22Rv1 (cell line): Measurements from ENCODE around the gene NREP.

Experiments used
- H3K27ac ChIP-seq: fragments of 450-650 bp; 2 replicates; pipeline ENCODE4 v1.5.1; 2017
- ZFX ChIP-seq: fragments of 450-650 bp; IDR thresholded peaks from 2 replicates; pipeline ENCODE4 v1.6.1; 2017; ENCODE audit warnings: antibody characterized with exemption, borderline replicate concordance
- TF ChIP-seq, protein P1 (sequence below): fragments of 450-650 bp; IDR thresholded peaks from 2 replicates; pipeline ENCODE4 v1.5.1; 2017; ENCODE audit warnings: mild to moderate bottlenecking

Gene NREP

GRCh38 chr5:111704452-111705085, 52.4 kb downstream of the NREP start:
- no peak overlapping the region for H3K27ac ChIP-seq
- TF ChIP-seq, protein P1, sequence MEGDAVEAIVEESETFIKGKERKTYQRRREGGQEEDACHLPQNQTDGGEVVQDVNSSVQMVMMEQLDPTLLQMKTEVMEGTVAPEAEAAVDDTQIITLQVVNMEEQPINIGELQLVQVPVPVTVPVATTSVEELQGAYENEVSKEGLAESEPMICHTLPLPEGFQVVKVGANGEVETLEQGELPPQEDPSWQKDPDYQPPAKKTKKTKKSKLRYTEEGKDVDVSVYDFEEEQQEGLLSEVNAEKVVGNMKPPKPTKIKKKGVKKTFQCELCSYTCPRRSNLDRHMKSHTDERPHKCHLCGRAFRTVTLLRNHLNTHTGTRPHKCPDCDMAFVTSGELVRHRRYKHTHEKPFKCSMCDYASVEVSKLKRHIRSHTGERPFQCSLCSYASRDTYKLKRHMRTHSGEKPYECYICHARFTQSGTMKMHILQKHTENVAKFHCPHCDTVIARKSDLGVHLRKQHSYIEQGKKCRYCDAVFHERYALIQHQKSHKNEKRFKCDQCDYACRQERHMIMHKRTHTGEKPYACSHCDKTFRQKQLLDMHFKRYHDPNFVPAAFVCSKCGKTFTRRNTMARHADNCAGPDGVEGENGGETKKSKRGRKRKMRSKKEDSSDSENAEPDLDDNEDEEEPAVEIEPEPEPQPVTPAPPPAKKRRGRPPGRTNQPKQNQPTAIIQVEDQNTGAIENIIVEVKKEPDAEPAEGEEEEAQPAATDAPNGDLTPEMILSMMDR: no peak
- TF ChIP-seq ZFX: no peak

DNA sequence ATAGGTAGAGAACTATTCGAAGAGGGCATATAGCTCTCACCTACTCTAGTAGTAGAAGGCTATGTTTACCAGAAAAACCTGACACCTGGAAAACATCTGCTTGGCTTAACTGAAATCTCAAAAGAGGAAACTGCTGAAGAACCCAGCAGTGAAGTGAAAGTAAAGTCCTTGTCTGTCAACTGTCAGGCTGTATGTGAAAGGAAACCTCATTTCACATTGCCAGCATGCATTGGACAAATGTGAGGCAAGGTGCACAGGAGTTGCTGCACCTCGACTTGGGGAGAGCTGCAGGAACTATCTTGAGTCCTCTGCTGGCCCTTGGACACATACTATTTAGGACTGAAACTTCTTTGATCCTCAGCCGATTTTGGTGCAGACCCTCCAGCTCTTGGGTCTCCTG, 53.3 kb downstream of the NREP start:
- no peak overlapping the region for H3K27ac ChIP-seq

GRCh38 chr5:111699976-111700375, 57.0 kb downstream of the NREP start:
- no peak overlapping the region for H3K27ac ChIP-seq
- TF ChIP-seq, protein P1: no peak
- no peak for TF ChIP-seq ZFX

More for the DNA sequence above, 53.3 kb downstream of the NREP start:
- TF ChIP-seq, protein P1: no peak
- TF ChIP-seq ZFX: no peak

DNA sequence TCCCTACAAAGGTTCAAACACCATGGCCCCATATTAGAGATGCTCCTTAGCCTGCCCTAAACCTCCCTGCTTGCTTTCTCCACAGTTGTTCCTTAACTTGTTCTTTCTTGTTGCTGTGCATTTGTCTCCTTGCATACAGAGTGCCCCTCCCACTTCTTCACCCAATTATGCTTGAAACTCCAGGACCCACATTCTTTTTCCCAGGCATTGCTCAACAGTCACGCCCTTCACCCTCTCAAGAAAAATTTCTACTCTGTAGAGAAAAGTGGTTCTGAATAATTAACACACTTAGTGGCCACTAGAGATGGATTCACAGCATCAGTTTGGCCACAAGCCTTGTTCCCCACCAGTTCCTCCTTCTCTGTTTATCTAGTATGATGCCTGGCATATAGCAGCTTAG, 57.7 kb downstream of the NREP start:
- no peak overlapping the region for H3K27ac ChIP-seq
- no peak for TF ChIP-seq ZFX
- TF ChIP-seq, protein P1: no peak

DNA sequence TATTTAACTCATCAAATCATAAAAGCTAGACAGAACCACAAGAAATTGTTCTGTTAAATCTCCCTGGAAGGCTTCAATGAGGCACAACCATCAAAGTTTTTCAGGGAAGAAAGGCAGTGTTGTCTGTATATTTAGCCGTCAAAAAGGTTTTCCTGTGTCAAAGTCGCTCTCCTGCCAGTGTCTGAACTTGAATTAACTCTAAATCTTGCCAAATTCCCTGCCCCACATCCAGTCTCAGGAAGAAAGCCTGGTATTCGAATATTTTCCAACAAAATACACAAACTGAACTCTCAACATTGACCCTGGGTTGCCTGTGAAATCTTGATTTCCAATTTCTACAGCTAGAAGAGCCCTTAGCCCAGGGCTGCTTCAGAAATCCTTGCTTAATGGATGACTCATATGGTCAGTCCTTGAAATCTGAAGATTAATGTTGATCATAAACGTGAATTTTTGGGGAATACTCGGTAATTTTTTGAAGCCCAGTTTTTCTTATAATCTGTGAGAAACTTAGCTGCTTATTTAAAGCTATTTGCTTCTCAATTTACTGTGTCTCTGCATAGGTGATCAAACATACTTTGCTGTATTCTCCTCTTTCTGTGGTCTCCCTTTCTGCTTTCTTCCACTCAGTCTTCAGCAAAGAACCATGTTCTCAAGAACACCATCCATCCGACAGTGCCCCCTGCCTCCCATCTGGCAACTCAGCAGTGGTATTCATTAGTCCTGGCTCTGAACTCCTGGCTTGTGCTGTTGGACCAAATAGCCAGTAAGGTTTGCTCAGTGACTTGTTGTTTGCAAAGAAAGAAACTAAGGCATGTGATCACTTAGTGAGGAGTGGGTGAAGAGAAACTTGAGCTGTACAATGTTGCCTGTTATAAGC, 58.9 kb downstream of the NREP start:
- no peak overlapping the region for H3K27ac ChIP-seq
- TF ChIP-seq, protein P1: no peak
- no peak for TF ChIP-seq ZFX

DNA sequence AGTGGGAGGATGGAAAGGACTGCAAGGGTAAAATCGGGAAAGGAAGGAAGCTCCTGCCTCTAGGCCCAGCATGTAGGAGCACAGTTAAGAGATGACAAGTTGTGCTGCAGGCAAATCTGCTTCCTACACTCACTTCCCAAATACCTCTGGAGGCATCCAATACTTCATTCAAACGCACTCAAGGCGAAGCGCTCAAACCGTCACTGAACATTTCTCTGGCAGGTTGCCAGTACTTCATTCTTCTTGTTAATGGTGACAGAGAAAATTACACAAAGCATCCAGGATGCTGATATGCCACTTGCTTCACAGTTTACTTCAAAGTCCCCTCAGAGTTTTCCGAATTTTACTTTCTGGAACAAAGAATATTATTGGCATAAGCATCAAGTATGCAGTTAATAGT, 59.8 kb downstream of the NREP start:
- no peak for TF ChIP-seq ZFX
- TF ChIP-seq, protein P1: no peak
- no peak overlapping the region for H3K27ac ChIP-seq

GRCh38 chr5:111695991-111696390, 61.0 kb downstream of the NREP start:
- TF ChIP-seq, protein P1: no peak
- no peak for TF ChIP-seq ZFX
- no peak overlapping the region for H3K27ac ChIP-seq
